ENCODE data around the gene CA10. TPM values are rescaled to one million over a fixed set of nuclear protein-coding genes. Genes with fewer than 3 reads are reported as not detected.

The CA10 gene
- total RNA-seq, 1 donor from 2014 or later = not detected

DNA sequence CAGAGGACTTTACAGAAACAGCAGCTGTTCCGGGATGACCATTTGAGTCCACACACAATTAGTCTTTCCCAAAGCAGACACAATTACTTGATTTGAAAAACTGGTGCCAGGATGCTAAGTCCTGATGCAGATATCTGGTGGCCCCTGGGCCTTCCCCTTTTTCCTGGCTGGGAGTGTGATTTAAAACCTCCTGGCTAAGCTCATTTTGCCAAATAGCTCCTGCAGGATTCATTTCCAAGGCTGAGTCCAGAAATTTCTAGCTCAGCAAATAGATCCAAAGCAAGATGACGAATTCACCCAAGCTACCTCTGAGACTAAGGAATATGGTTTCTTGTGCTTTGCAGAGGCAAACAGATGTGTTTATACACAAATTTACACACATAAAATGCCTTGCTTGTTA is 422.2 kb downstream of the CA10 start:
- no peak for DNase-seq (ENCODE audit: extremely low read depth, low read depth, low spot score)

DNA sequence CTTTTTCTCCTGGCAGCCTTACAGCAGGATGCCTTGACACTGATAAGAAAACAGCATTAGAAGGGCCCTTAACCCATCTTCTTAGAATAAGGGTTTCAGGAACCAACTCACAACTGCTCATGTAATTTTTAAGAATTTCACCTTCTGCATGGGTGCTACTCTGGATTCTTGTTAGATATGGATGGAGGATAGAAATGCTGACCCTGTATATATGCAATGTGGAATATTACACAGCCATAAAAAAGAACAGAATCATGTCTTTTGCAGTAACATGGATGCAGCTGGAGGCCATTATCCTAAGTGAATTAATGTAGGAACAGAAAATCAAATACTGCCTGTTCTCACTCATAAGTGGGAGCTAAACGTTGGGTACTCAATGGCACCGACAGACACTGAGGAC is 423.5 kb downstream of the CA10 start:
- no peak for DNase-seq (ENCODE audit: extremely low read depth, low read depth, low spot score)

DNA sequence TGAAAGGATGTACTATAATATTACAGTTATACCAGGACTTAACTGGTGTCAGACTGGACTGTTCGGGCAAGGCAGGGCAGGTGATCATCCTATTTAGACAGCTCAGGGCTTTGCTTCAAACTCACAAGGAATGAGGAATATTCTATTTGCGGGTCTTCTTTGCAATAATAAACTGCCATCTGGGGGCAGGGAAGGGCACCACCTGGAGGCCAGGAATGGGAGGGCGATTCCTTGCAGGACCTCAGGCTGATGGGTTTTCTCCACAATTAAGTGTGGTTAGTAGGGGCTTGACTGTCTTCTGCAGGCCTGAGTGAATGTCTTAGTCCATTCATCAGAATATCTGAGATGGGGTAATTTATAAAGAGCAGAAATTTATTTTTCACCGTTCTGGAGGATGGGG is 424.1 kb downstream of the CA10 start:
- no peak for DNase-seq (ENCODE audit: extremely low read depth, low read depth, low spot score)

DNA sequence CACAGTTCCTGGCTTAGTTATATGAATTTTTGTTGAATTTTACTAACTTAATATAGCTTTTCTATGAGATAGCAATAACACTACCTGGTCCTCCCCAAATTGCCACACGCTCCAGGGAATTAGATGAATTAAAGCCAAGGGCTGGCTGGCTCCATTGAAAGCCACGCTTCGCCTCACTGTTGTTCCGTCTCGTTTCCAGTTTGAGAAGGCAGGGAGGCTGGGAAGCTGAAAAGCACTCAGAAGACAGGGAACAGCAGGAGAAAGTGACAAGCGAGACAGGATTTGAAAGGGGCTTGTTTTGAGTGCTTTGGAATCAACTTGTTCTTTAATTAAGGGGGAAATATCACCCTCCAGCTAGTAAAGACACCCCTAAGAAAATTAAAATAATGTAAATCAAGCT is 425.3 kb downstream of the CA10 start:
- DNase-seq (ENCODE audit: extremely low read depth, low read depth, low spot score) = no peak

DNA sequence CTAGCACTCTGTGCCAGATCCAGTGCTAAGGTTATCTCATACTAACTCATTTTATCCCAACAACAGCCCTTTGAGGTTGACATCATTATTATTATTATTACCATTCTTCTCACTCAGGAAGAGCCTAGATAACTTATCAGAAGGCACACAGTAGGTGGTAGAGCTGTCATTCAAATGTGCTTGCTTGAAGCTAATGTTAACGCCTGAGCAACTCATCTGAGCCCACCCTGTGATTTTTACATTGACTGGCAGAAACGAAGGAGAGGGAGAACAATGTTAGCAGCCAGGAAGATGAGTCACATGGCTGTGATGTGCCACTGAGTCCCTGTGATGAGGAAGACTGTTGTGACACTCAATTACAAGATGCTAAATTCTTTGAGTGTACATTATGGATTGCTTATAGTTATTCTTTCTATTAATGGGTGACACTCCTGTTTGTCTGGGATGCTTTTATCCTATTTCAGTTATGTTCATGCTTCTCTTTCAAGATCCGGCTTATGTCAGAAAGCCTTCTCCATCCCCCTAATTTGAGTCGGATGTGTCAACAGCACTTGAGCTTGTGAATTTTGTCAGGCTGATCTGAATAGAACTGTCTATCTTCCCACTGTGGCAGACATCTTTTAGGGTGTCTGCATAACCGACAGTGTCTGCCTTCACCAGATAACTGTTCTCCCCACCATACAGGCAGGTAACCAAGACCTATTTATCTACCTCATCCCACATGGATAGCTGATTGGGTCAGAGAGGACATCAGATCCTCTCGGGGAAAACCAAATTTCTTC is 426.4 kb downstream of the CA10 start:
- no peak for DNase-seq (ENCODE audit: extremely low read depth, low read depth, low spot score)

DNA sequence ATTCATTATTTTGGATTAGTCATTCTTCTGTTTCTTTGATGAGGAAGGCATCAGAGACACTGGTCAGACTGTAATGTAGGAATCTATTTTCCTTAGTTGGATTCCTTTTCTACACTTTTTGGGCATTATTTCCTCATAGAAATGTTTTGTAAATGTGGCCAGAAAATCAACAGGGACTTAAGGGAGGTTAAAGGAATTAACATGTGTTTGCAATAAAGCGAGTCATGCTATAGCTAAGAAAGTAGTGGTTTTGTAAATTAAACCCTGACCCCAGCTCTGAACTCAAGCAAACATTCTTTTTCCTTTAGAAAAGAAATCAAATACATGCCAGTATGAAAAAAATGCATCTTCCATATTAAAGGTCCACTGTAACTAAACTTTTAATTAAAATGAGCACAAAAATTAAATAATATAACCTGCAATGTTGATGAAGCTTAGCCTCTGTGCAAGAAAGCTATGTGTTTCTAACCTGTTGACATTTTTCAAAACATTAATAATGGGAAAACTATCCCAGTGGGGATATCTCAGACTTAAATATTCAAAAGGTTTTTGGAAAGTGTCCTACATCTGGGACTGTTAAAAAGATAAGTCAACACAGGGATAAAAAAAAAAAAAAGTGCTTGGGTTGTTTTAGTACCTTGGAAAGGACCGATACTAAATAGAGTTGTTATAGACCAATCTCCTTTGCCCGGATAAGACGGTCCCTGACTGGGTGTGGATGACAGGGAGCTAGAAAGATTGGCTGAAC is 428.0 kb downstream of the CA10 start:
- DNase-seq (ENCODE audit: extremely low read depth, low read depth, low spot score) = no peak

DNA sequence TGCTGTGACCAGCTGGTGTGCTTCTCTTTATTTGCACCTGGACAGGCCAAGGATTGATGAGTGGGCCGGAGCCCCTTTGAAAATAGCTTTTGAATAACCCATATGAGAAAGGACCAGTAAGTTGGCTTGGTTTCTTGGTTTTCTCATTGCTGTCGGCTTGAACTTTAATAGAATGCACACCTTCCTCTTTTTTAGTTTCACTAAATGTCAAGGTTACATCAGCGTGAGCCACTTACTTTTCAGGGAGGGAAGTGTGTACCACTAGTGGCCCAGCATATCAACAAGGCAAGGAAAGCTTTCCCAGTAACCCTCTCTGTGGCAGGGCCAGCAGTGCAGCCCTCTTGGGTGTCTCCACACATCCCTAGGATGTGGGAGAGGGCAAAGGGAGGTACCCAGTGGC is 433.3 kb downstream of the CA10 start:
- no peak for DNase-seq (ENCODE audit: extremely low read depth, low read depth, low spot score)

DNA sequence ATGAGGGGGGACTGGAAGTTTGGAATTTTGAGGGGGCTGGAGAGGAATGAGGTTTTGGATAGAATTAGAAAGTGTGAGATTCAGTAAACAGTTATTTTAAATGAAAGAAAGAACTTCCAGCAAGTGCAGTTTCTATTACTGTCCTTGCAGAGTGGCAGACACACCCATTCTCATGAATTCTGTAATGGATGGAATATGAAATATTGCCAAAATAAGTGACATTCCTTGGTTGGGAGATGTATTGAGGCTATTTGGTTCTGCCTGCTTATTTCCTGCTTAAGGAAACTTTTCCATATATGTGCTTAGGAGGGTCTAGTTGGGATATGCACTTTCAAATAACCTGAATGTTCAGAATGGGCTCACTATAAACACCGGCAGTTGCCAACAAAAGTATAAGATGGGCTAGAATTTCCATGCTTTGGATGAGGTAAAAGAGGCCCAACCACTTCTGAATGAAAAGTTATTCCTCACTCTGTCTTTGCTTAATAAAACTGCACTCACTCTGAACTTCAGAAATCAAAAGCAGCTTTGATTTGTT is 434.4 kb downstream of the CA10 start:
- no peak for DNase-seq (ENCODE audit: extremely low read depth, low read depth, low spot score)

DNA sequence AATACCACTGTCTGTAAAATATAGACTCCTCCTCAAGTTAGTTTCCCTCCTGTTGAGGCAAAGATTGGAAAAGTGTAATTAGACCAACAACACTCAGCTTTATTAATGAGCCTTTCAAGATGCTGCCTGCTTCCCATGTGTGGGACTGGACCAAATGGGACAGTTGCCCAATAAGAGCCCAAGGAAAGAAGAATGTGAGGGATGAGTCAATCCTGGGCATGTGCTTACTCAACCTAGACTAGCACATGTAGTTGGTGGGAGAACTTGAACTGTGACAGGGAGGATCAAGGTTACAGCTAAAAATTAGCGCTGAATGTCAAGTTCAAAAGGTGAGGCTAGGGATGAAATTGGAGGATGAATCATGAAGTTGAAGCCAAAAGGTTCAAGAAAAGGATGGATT is 435.5 kb downstream of the CA10 start:
- no peak for DNase-seq (ENCODE audit: extremely low read depth, low read depth, low spot score)

DNA sequence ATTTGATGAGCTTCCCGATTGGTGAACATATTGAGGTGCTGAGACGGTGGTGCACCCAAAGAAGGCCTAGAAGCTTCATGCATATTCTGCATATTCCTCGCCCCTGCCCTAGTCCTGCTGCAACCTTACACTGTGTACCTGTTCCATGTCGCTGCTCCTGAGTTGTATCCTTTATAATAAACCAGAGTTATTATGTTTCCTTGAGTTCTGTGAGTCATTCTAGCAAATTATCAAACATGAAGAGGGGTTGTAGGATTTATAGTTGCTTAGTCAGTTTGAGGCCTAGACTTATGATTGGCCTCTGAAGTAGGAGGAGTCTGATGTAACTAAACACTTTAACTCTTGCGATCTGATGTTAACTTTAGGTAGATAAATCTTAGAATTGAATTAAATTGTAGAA is 436.8 kb downstream of the CA10 start:
- DNase-seq (ENCODE audit: extremely low read depth, low read depth, low spot score) = no peak

DNA sequence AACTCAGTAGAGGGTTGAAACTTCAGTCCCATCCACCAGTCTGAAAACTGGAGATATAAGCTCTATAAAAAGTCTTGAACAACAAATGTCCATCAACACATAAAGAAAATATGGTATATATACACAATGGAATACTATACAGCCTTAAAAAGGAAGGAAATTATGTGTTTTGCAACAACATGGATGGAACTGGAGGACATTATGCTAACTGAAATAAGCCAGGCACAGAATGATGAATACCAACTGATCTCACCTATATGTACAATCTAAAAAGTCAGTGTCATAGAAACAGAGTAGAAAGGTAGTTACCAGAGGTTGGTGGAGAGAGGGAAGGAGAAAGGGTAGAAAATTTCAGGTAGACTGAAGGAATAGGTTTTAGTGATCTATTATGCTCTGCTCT is 438.1 kb downstream of the CA10 start:
- DNase-seq (ENCODE audit: extremely low read depth, low read depth, low spot score) = no peak

DNA sequence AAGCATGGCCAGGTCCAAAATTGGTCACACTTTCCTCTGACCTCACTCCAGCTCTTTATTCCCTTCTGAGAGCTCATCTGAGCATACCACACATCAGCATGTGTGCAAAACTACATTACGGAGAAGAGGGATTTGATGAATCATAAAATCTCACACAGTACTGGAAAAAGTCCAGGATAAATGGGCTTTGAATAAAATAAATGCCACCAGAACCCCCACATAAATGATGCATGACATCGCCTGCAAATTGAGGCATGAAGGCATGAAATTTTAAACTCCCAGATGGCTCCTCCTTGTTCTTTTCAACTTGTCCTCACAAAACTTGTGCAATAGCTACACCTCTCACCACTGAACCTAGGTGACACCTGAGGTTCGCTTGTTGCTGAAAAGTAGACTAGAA is 439.5 kb downstream of the CA10 start:
- no peak for DNase-seq (ENCODE audit: extremely low read depth, low read depth, low spot score)

DNA sequence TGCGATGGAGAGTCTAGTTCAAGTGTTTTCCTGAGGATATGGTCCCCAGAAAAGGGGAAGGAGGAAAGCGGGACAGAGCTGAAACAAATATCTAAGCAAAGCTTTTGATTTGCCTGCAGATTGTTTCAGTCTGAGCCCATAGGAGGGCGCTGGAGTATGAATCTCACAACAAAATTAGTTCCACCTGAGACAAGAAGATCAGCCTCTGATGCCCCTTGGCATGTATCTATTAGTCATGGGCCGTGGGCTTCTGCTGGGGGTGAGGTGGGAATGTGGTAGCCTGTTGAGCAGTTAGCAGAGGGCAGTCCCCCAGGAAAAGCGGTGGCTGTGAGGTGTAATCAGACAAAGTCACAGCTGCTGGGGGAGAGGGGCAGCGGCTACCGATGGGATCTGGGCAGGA is 446.9 kb downstream of the CA10 start:
- no peak for DNase-seq (ENCODE audit: extremely low read depth, low read depth, low spot score)

DNA sequence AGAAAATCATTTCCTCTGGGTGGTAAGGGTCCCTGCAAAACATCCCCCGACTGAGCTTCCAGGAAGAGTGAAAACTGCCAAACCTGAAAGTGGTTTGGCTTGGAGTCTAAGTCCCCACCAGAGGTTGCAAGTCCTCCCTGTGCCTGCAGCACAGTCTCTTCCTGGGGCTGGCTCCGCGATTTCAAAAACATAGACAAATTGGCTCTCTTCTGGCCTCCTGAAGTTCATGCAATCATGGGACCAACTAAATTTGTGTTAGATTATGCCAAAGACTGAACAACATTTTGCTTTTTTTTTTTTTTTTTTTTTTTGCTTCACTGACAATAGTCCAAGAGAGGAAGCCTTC is 447.9 kb downstream of the CA10 start:
- DNase-seq (ENCODE audit: extremely low read depth, low read depth, low spot score) = no peak

DNA sequence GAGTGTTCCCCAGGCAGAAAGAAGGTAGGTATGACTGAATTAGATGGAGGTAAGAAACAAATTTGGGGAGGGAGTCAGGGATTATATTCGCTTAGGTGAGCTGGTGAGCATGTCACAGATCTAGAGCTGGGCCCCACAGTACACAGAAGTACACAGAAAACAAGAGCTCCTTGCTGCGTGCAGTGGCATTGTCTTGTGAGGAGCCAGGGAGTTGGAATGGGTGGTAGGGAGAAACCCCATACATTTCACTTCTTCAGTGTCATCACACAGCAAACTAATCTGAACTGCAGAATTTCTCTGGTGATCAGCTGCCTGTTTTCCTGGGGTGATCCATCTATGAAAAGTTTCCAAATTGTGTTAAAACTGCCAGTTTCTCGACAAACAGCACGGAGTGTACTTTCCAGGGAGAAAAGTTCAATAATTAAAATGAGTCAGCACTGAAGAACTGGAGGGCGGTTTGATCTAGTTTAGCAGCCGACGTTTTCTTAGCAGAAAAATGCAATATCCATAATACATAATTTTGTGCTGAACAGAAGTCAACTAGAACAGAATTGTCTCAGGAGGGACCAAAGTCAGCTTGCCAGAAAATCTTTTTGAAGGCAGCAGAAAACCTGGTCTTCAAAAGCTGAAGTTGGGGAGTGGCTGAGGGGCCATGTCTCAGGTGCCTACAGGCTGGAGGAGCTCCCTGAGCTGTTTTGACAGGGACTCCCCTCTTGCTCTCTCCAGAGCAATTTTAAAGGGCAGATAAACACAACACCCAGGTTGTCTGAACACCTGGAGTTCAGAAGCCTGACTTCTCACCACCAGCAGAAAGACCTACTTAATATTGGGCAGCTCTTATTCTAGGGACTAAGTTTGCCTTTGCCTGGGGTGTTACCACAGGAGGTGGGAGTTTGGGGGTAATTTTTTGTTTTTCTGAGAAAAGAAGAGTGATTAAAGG is 448.6 kb downstream of the CA10 start:
- no peak for DNase-seq (ENCODE audit: extremely low read depth, low read depth, low spot score)

DNA sequence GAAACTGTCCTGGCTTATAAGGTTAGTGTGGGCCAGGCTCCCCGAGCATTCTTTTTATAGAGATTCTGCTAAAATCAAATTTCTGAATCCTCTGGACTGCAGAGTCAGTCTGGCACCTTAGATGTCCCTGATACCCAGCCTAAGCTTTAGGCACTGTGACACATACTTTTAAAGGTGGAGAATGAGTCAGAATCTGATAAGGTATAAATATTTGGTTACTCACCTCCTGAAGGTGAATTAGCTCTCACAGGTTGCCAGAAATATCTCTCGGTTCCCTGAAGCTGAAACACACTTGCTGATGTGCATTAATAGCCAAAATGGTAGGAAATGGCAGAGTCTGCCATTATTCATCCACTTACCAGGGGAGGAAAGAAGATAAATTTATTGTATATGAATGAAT is 451.3 kb downstream of the CA10 start:
- no peak for DNase-seq (ENCODE audit: extremely low read depth, low read depth, low spot score)

DNA sequence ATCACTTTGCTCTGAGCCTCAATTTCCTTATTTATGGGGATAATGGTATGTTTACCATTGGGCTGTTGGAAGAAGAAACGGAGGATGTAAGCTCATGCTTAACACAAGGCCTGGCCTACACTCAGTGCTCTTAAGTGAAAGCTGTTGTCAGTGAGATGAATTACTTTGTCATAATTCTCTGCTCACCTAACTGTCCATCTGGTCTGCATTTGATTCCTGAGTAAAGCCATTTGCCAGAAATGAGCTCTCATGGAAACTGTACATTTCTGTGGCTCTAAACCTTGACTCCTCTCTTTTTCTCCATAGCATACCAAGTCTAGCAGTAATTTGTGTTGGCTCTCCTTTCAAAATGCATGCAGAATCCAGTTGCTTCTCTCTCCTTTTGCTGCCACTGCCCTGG is 452.4 kb downstream of the CA10 start:
- DNase-seq (ENCODE audit: extremely low read depth, low read depth, low spot score) = no peak

DNA sequence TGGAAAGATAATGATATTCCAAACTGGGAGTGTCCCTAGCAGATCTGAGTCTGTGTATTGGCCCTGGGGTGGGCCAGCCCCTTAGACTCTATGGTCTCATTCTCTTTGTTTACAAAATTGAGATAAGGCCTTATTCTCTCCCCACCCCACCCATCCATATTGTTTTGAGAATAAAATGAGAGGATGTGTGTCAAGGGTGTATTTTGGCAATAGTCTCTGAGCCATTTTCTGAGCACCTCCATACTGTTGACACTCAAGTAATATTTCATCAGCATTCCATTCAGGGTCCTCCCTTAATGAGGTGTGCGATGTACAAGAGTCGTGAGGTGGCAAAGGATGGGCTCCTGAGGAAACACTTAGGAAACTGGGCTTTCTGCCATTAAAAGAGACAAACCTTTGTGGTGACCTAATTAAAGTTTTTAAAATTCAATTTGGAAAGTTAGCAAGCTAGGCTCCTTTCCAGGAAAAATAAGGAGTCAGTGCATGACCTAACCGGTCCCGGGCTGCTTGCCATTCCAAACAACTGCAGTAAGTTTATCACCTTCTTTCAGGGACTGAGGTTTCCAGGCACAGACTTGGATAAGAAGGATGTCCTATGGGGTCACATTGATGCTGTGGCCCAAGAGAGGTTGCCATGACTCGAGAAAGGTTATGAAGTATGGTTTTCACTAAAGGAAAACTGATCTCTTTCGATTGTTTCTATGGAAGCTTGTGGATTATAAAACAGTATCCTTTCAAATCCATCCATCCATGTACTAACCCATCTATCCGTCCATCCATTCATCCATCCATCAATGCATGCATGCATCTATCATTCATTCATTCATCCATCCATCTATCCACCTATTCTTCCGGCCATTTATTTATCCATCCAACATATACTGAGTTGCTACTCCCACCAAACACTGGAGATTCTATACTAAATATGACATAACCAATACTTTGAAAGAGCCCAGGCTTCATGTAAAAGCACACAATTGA is 454.9 kb downstream of the CA10 start:
- DNase-seq (ENCODE audit: extremely low read depth, low read depth, low spot score) = no peak

DNA sequence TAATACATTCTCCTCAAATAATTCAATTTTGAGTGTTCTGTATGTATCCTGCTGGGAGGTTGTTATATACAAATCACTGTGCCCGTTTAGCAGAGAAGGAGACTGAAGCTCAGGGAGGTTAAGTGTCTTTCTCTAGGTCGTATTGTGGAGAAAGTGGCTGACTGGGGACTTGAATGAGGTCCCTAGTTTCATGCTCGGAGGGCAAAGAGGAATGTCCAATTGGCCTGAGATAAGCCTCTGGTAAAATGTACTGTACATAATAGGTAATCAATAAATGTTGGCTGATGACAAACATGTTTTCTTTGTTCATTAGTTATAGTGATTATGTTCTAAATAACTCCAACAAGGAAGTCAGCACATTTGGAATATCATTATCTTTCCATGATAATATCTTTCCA is 455.6 kb downstream of the CA10 start:
- DNase-seq (ENCODE audit: extremely low read depth, low read depth, low spot score) = no peak

DNA sequence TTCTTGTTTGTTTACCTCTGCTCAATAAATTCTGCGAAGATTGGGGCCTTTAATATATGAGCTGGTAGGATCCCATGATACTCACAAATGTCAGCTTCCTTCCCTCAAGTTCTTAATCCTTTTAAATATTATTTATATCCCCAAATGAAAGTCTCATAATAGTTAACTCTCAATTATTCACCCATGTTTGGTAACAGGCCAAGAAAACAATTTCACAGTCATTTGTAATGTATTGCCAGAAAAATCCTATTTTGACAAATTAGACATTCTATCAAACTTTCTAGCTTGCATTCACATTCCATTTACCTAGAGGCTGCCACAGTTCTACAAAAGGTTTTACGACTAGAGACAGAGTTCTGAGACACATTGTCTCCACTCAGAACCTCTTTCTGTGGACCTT is 457.0 kb downstream of the CA10 start:
- DNase-seq (ENCODE audit: extremely low read depth, low read depth, low spot score) = no peak

Measured in glomerular endothelial cell (primary cell).